Measurements from ENCODE around the gene GPC6. TPM values are rescaled to one million over a fixed set of nuclear protein-coding genes. Genes with fewer than 3 reads are reported as not detected.

The GPC6 gene
- total RNA-seq, 1 donor from 2014 or later, result 16.1 TPM

- Mint-ChIP-seq H3K27me3 (ENCODE audit: unreplicated experiment) (no peaks in the 10 kb centered on the region), H3K36me3 (ENCODE audit: low read depth, unreplicated experiment) (no peaks in the 10 kb centered on the region), H3K27ac (ENCODE audit: unreplicated experiment) (no peak overlapping the region)
Observed at GRCh38 chr13:93416736-93417355, 190.2 kb downstream of the GPC6 start.

GRCh38 chr13:93418398-93418797 is 191.8 kb downstream of the GPC6 start:
- Mint-ChIP-seq H3K4me3 (ENCODE audit: unreplicated experiment) (no peak overlapping the region), H3K4me1 (ENCODE audit: unreplicated experiment) (no peaks in the 10 kb centered on the region), H3K36me3 (ENCODE audit: low read depth, unreplicated experiment) (no peaks in the 10 kb centered on the region), H3K27ac (ENCODE audit: unreplicated experiment) (no peak overlapping the region), H3K27me3 (ENCODE audit: unreplicated experiment) (no peaks in the 10 kb centered on the region), H3K9me3 (ENCODE audit: unreplicated experiment) (no peaks in the 10 kb centered on the region)
- DNase-seq (ENCODE audit: low spot score), result no peak
- TF ChIP-seq, protein P1, sequence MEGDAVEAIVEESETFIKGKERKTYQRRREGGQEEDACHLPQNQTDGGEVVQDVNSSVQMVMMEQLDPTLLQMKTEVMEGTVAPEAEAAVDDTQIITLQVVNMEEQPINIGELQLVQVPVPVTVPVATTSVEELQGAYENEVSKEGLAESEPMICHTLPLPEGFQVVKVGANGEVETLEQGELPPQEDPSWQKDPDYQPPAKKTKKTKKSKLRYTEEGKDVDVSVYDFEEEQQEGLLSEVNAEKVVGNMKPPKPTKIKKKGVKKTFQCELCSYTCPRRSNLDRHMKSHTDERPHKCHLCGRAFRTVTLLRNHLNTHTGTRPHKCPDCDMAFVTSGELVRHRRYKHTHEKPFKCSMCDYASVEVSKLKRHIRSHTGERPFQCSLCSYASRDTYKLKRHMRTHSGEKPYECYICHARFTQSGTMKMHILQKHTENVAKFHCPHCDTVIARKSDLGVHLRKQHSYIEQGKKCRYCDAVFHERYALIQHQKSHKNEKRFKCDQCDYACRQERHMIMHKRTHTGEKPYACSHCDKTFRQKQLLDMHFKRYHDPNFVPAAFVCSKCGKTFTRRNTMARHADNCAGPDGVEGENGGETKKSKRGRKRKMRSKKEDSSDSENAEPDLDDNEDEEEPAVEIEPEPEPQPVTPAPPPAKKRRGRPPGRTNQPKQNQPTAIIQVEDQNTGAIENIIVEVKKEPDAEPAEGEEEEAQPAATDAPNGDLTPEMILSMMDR (IDR thresholded peaks at IDR 0.05; ENCODE audit: unreplicated experiment), result no peak

More at GRCh38 chr13:93416736-93417355, 190.2 kb downstream of the GPC6 start:
- no peaks in the 10 kb centered on the region for H3K4me1 Mint-ChIP-seq (ENCODE audit: unreplicated experiment)
- DNase-seq (ENCODE audit: low spot score), result no peak
- H3K4me3 Mint-ChIP-seq (ENCODE audit: unreplicated experiment), result no peak overlapping the region
- TF ChIP-seq, protein P1 (IDR thresholded peaks at IDR 0.05; ENCODE audit: unreplicated experiment), result no peak
- no peaks in the 10 kb centered on the region for H3K9me3 Mint-ChIP-seq (ENCODE audit: unreplicated experiment)

DNA sequence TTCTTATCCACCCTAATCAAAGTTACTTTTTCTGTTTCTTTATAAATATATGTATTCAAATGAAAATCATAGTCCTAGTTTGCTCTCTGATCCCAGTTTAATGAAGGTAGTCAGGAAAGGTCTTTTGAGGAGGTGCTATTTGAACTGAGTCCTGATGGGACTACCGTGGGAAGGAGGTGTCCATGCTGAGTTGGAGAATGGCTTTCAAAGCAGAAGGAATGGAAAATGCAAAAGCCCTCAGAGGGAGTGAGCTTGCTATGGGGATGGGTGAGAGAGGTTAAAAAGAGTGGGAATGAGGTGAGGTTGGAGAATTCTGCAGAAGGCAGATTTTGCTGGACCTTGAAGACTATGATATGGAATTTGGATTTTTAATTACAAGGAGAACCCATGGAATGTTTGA is 193.6 kb downstream of the GPC6 start:
- no peak overlapping the region for H3K27ac Mint-ChIP-seq (ENCODE audit: unreplicated experiment)
- no peaks in the 10 kb centered on the region for H3K9me3 Mint-ChIP-seq (ENCODE audit: unreplicated experiment)
- no peaks in the 10 kb centered on the region for H3K27me3 Mint-ChIP-seq (ENCODE audit: unreplicated experiment)
- TF ChIP-seq, protein P1 (IDR thresholded peaks at IDR 0.05; ENCODE audit: unreplicated experiment), result no peak
- H3K36me3 Mint-ChIP-seq (ENCODE audit: low read depth, unreplicated experiment), result no peaks in the 10 kb centered on the region
- DNase-seq (ENCODE audit: low spot score), result no peak
- H3K4me1 Mint-ChIP-seq (ENCODE audit: unreplicated experiment), result no peaks in the 10 kb centered on the region
- H3K4me3 Mint-ChIP-seq (ENCODE audit: unreplicated experiment), result no peak overlapping the region

- H3K27me3 Mint-ChIP-seq (ENCODE audit: unreplicated experiment), result no peaks in the 10 kb centered on the region
- H3K9me3 Mint-ChIP-seq (ENCODE audit: unreplicated experiment), result no peaks in the 10 kb centered on the region
- H3K4me1 Mint-ChIP-seq (ENCODE audit: unreplicated experiment), result no peaks in the 10 kb centered on the region
- TF ChIP-seq, protein P1 (IDR thresholded peaks at IDR 0.05; ENCODE audit: unreplicated experiment), result no peak
- H3K4me3 Mint-ChIP-seq (ENCODE audit: unreplicated experiment), result no peak overlapping the region
- DNase-seq (ENCODE audit: low spot score), result no peak
- no peak overlapping the region for H3K27ac Mint-ChIP-seq (ENCODE audit: unreplicated experiment)
- H3K36me3 Mint-ChIP-seq (ENCODE audit: low read depth, unreplicated experiment), result no peaks in the 10 kb centered on the region
Observed at GRCh38 chr13:93420887-93421286, 194.3 kb downstream of the GPC6 start.

GRCh38 chr13:93422980-93423543 is 196.5 kb downstream of the GPC6 start:
- Mint-ChIP-seq H3K4me1 (ENCODE audit: unreplicated experiment) (no peaks in the 10 kb centered on the region), H3K9me3 (ENCODE audit: unreplicated experiment) (no peaks in the 10 kb centered on the region), H3K4me3 (ENCODE audit: unreplicated experiment) (no peak overlapping the region), H3K27ac (ENCODE audit: unreplicated experiment) (no peak overlapping the region), H3K36me3 (ENCODE audit: low read depth, unreplicated experiment) (no peaks in the 10 kb centered on the region), H3K27me3 (ENCODE audit: unreplicated experiment) (no peaks in the 10 kb centered on the region)
- no peak for DNase-seq (ENCODE audit: low spot score)
- TF ChIP-seq, protein P1 (IDR thresholded peaks at IDR 0.05; ENCODE audit: unreplicated experiment), result no peak

All from endothelial cell (in vitro differentiated cells).